K562 (cell line): ENCODE measurements around the gene TSPAN18. TPM values are rescaled to one million over a fixed set of nuclear protein-coding genes. Genes with fewer than 3 reads are reported as not detected.

ENCODE experiments used
- ATAC-seq: fragments of 200-7000 bp; cut with Tn5 transposase; 3 replicates; pipeline ENCODE4 v1.9.1; 2020; ENCODE audit warnings: moderate library complexity
- BruUV-seq: library from RNA; stranded (reverse); fragments of 400-500 nt; replicated peaks from 2 replicates; lab custom pipeline; 2021; lab: Mats Ljungman, UMichigan
- CTCF ChIA-PET: fragments of 300-600 bp; formaldehyde crosslinking; extraction: SDS; loops from one replicate; lab custom pipeline; 2021; ENCODE audit warnings: low intra/inter-chr PET ratio; lab: Yijun Ruan, JAX
- POLR2A ChIA-PET: fragments of 300-600, 350-650 bp; sonication (Branson Sonifier 250); formaldehyde crosslinking; extraction: SDS; loops from one replicate; lab custom pipeline; 2021; ENCODE audit warnings: antibody characterized with exemption, inconsistent platforms; lab: Yijun Ruan, JAX
- DNase-seq, 4 experiments: peaks; one replicate each; pipeline versions ENCODE4 v3.0.0 to v3.0.0-alpha.2; 2011 to 2018; ENCODE audit warnings: low spot score in 3 of 4, mixed read lengths in 3 of 4; ENCODE audit errors: extremely low read depth in 1 of 4
- FAIRE-seq: peaks from 2 replicates; lab custom pipeline; 2011; peaks lifted over from hg19 to GRCh38; lab: Jason Lieb, UNC
- H2AFZ ChIP-seq: 2 replicates; pipeline ENCODE4 v1.6.0; 2011; ENCODE audit warnings: low read depth, low read length, control low read depth, inconsistent platforms
- H3K27ac ChIP-seq: fragments of 200-600 bp; 3 replicates; pipeline ENCODE4 v1.8.0; 2011; ENCODE audit warnings: low read depth, mild to moderate bottlenecking, control low read depth, inconsistent platforms, low read length, moderate library complexity, mixed read lengths; ENCODE audit errors: extremely low read depth
- H3K27me3 ChIP-seq, 2 experiments: fragments of 300-600 bp in 1 of 2; 2 replicates in 1 of 2; 3 replicates in 1 of 2; pipeline versions ENCODE4 v1.6.0 to v1.8.0; 2011; ENCODE audit warnings: inconsistent platforms in 2 of 2, low read length in 2 of 2, mild to moderate bottlenecking in 1 of 2, mixed read lengths in 1 of 2, moderate library complexity in 1 of 2; ENCODE audit not compliant: control insufficient read depth in 2 of 2, insufficient read depth in 2 of 2
- H3K36me3 ChIP-seq: fragments of 300-600 bp; 3 replicates; pipeline ENCODE4 v1.8.0; 2011; ENCODE audit warnings: mild to moderate bottlenecking, low read length, inconsistent platforms; ENCODE audit not compliant: control insufficient read depth, insufficient read depth
- H3K4me1 ChIP-seq, 2 experiments: fragments of 200-600 bp in 1 of 2; replicated peaks in 1 of 2; 2 replicates in 1 of 2; 3 replicates in 1 of 2; pipeline versions ENCODE4 v1.5.1 to v1.8.0; 2011; ENCODE audit warnings: inconsistent platforms in 2 of 2, low read length in 2 of 2, mild to moderate bottlenecking in 1 of 2, mixed read lengths in 1 of 2, moderate library complexity in 1 of 2; ENCODE audit not compliant: control insufficient read depth in 2 of 2, insufficient read depth in 2 of 2
- H3K4me2 ChIP-seq: 2 replicates; pipeline ENCODE4 v1.6.1; 2011; ENCODE audit warnings: low read length, control low read depth, inconsistent platforms, mixed read lengths; ENCODE audit not compliant: insufficient read depth
- H3K4me3 ChIP-seq: fragments of 200-600 bp; sonication (generic), shearing (Covaris generic); 2 replicates; pipeline ENCODE4 v1.5.1; 2016; ENCODE audit warnings: control low read depth, inconsistent platforms
- H3K79me2 ChIP-seq: fragments of 200-600 bp; 3 replicates; pipeline ENCODE4 v1.8.0; 2011; ENCODE audit warnings: low read length, inconsistent platforms; ENCODE audit not compliant: control insufficient read depth, insufficient read depth
- H3K9ac ChIP-seq, 2 experiments: 2 replicates each; pipeline versions ENCODE4 v1.6.0 to v1.6.1; 2011; ENCODE audit warnings: low read depth in 2 of 2, low read length in 2 of 2, control low read depth in 1 of 2, inconsistent platforms in 1 of 2, mild to moderate bottlenecking in 1 of 2, mixed read lengths in 1 of 2; ENCODE audit not compliant: insufficient read depth in 1 of 2
- H3K9me1 ChIP-seq: one replicate; pipeline ENCODE4 v1.6.0; 2011; ENCODE audit warnings: inconsistent platforms, mild to moderate bottlenecking, low read length, moderate library complexity; ENCODE audit not compliant: control insufficient read depth, insufficient read depth
- H3K9me3 ChIP-seq: replicated peaks from 2 replicates; pipeline ENCODE4 v1.5.1; 2011; ENCODE audit warnings: low read depth, low read length, inconsistent platforms; ENCODE audit not compliant: control insufficient read depth, insufficient read depth
- H4K20me1 ChIP-seq: replicated peaks from 2 replicates; pipeline ENCODE4 v1.6.1; 2011; ENCODE audit warnings: low read length, inconsistent platforms, mixed read lengths; ENCODE audit not compliant: control insufficient read depth, insufficient read depth
- EWSR1 ChIP-seq: fragments of 450-650 bp; IDR thresholded peaks from 2 replicates; pipeline ENCODE4 v1.6.1; 2018; ENCODE audit warnings: borderline replicate concordance, mild to moderate bottlenecking, low read depth, moderate library complexity; ENCODE audit not compliant: partially characterized antibody
- FOSL1 ChIP-seq: fragments of 200-800 bp; sonication (Bioruptor generic); conservative IDR thresholded peaks from 2 replicates; pipeline ENCODE4 v1.6.1; 2016; ENCODE audit warnings: missing genetic modification characterization, missing compliant biosample characterization
- NFIX ChIP-seq: fragments of 250-450 bp; sonication (Bioruptor Pico); IDR thresholded peaks from 2 replicates; pipeline ENCODE4 v1.4.0; 2020; ENCODE audit warnings: low read depth, mild to moderate bottlenecking, moderate library complexity
- NRF1 ChIP-seq, 2 experiments: fragments of 450-650 bp; IDR thresholded peaks in 1 of 2; conservative IDR thresholded peaks in 1 of 2; 2 replicates each; pipeline ENCODE4 v1.6.1; 2014; ENCODE audit warnings: mild to moderate bottlenecking in 2 of 2
- TFE3 ChIP-seq: fragments of 450-650 bp; formaldehyde crosslinking; IDR thresholded peaks from 2 replicates; pipeline ENCODE4 v1.4.0; 2020; ENCODE audit warnings: mild to moderate bottlenecking, mixed read lengths
- ZHX1 ChIP-seq: fragments of 150-350 bp; conservative IDR thresholded peaks from 2 replicates; pipeline ENCODE4 v1.6.1; 2014; ENCODE audit warnings: low read length
- ZNF23 ChIP-seq: fragments of 250-450 bp; sonication (Bioruptor Pico); IDR thresholded peaks from 2 replicates; pipeline ENCODE4 v1.4.0; 2020; ENCODE audit warnings: mild to moderate bottlenecking
- ZNF561 ChIP-seq: fragments of 450-650 bp; formaldehyde crosslinking; conservative IDR thresholded peaks from 2 replicates; pipeline ENCODE4 v1.4.0; 2020; ENCODE audit warnings: mild to moderate bottlenecking, moderate library complexity
- WGBS: fragments of 100-300 bp; shearing (Covaris generic); methylation state at CpG from one replicate; pipeline ENCODE4 v1.1.6; 2016; ENCODE audit warnings: low coverage, mixed read lengths; ENCODE audit not compliant: insufficient coverage; ENCODE audit errors: missing lambda C conversion rate; 5-methylcytosine and 5-hydroxymethylcytosine counted together
- in situ Hi-C: fragments of 300-500 bp; cut with MboI; formaldehyde crosslinking; loops from 4 replicates; pipeline ENCODE4 v1.15.0; 2018; ENCODE audit warnings: inconsistent platforms, mixed read lengths
- intact Hi-C: fragments of 100-400 bp; cut with micrococcal nuclease; formaldehyde crosslinking; loops from 2 replicates; pipeline ENCODE4 v1.14.2; 2022
- polyA plus RNA-seq, 8 experiments: library from polyadenylated mRNA; depleted of rRNA in 4 of 8; stranded (reverse) in 5 of 8; unstranded in 3 of 8; fragments of >200 nt; fragmentation: Nextera tagmentation in 2 of 8; fragmentation: Illumina TruSeq in 1 of 8; extraction: Ambion mirVana in 2 of 8; extraction: Trizol in 1 of 8; gene quantifications; 2 replicates each; pipeline versions ENCODE4 v1.2.1 to v1.2.3, GENCODE V29; 2011 to 2014; ENCODE audit warnings: inconsistent platforms in 1 of 8, missing spikeins in 1 of 8
- total RNA-seq, 7 experiments: library from RNA; depleted of rRNA in 6 of 7; stranded (reverse); fragments of >200 nt in 6 of 7; fragmentation: Illumina TruSeq in 2 of 7; extraction: Trizol in 2 of 7; gene quantifications; 2 replicates each; pipeline versions ENCODE4 v1.2.1 to v1.2.3, GENCODE V29; 2011 to 2021; ENCODE audit warnings: low replicate concordance in 1 of 7
- TF ChIP-seq, protein P1 (sequence below): sonication (generic); formaldehyde crosslinking; IDR thresholded peaks from 2 replicates; pipeline ENCODE4 v1.5.0; 2020; ENCODE audit warnings: missing genetic modification reagents
- TF ChIP-seq, protein P2 (sequence below), 2 experiments: fragments of 450-650 bp; conservative IDR thresholded peaks; 2 replicates each; pipeline ENCODE4 v1.6.1; 2017; ENCODE audit warnings: mild to moderate bottlenecking in 2 of 2, moderate library complexity in 2 of 2

Gene TSPAN18
- total and polyA plus RNA-seq, 9 of the 15 experiments (the other 6 are each of a cell fraction or from before 2014, with no cell fraction given) = 0.17 to 0.35 (median 0.22) TPM; not detected in 4

DNA sequence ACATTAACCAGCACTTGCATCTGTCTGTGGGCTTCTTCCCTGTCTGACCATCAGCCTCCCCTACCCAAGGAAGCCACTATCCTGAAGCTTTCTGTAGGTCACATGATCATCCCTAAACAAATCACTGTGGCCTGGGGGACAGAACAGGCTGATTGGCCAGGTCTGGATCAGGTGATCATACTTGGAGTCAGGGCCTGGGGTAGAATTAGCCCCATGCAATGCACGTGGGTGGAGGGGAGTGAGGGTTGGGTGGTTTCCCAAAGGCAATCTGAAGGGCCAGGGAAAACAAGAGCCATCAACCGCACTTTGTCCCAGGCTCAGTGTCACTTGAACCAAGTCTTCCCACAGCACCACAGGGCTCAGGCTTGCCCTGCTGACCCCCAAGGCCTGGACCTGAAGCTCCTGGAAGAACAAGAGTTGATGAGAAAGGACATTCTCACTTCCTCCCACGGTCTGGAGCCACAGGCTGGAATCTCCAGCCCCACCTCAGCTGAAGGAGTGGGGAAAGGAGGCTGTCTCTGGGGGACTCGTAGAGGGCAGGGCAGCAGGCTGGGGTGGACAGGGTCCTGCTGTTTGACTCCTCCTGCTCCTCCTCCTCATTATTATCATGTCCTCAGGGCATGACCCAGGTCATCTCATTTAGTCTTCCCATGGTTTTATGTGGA is 31.5 kb upstream of the TSPAN18 start (continued):
- TF ChIP-seq ZHX1 = no peak
- TF ChIP-seq, protein P1, sequence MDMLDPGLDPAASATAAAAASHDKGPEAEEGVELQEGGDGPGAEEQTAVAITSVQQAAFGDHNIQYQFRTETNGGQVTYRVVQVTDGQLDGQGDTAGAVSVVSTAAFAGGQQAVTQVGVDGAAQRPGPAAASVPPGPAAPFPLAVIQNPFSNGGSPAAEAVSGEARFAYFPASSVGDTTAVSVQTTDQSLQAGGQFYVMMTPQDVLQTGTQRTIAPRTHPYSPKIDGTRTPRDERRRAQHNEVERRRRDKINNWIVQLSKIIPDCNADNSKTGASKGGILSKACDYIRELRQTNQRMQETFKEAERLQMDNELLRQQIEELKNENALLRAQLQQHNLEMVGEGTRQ = peak; percentile 71
- TF ChIP-seq, all 486 proteins: peak for 11

DNA sequence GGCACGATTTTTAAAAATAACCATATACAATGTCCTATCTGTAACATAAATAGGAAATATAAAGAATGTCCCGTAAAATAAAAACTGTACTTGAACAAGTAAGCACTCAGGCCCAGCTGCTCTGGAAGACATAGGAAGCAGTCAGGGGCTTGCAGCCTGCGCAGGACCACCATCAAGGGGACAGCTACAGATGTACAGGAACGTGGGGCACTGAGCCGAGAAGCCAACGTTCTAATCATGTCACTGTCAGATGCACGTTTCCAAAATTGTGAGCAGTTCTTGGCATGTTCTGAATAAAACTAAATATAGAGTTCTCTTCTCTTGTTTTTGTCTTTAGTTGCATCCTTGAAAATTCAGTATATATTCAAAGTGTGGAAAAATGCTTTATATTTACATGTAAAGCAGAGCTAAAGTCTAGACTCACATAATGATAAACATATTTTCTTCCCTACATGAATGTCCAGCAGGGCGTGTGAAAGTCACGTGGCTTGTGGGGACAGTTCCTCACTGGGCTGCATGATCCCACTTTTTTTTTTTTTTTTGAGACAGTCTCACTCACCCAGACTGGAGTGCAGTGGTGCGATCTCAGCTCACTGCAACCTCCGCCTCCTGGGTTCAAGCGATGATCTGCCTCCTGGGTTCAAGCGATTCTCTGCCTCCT is 28.4 kb upstream of the TSPAN18 start:
- POLR2A ChIA-PET = interaction anchor here (0.8 to 0.9 kb wide), 3 partner anchors 11 to 20 kb away, joined by 3 to 4 read pairs (median 3); no protein-coding TSS in a partner anchor
- WGBS = 8% methylated on average over 13 of the region's 13 CpGs
- H3K27me3 ChIP-seq = peaks cover 2 to 14% of the 10 kb centered on the region in 2 experiments; a peak in 3 of 5 replicates
- H3K36me3 ChIP-seq = no peaks in the 10 kb centered on the region
- ATAC-seq (peak; percentile 67), FAIRE-seq (no peak), DNase-seq (peak in 1 of 4 experiments; percentile 12)
- H3K4me2 ChIP-seq = no peak overlapping the region
- no peaks in the 10 kb centered on the region for H3K9me3 ChIP-seq
- no peak overlapping the region for H3K9ac ChIP-seq
- H2AFZ ChIP-seq = no peak overlapping the region
- H4K20me1 ChIP-seq = no peaks in the 10 kb centered on the region; the same call in 1 of the 2 replicates
- in situ Hi-C loops (no loop called here), intact Hi-C loops (loop anchor here (5.0 kb wide), 1 partner anchor 76 kb away; no protein-coding TSS in a partner anchor)
- H3K9me1 ChIP-seq = no peaks in the 10 kb centered on the region
- BruUV-seq = no TSS peak
- H3K4me1 ChIP-seq = no peaks in the 10 kb centered on the region; a peak in 2 of 5 replicates
- CTCF ChIA-PET = interaction anchor here (0.7 kb wide), 1 partner anchor 360 kb away, joined by 3 read pairs; no protein-coding TSS in a partner anchor
- no peaks in the 10 kb centered on the region for H3K79me2 ChIP-seq
- H3K4me3 ChIP-seq = no peak overlapping the region
- H3K27ac ChIP-seq = no peak overlapping the region
- TF ChIP-seq NFIX (CRISPR knock-in tag) (no peak), FOSL1 (no peak), ZNF561 (CRISPR knock-in tag) (no peak), EWSR1 (no peak), NRF1 (conservative IDR thresholded peaks at IDR 0.05 in 1 of 2, IDR thresholded peaks at IDR 0.05 in 1 of 2) (peak; percentile 66 to 75), TFE3 (CRISPR knock-in tag) (peak; percentile 56; the same call in 1 of the 2 replicates), ZNF23 (no peak)
- TF ChIP-seq, protein P2, sequence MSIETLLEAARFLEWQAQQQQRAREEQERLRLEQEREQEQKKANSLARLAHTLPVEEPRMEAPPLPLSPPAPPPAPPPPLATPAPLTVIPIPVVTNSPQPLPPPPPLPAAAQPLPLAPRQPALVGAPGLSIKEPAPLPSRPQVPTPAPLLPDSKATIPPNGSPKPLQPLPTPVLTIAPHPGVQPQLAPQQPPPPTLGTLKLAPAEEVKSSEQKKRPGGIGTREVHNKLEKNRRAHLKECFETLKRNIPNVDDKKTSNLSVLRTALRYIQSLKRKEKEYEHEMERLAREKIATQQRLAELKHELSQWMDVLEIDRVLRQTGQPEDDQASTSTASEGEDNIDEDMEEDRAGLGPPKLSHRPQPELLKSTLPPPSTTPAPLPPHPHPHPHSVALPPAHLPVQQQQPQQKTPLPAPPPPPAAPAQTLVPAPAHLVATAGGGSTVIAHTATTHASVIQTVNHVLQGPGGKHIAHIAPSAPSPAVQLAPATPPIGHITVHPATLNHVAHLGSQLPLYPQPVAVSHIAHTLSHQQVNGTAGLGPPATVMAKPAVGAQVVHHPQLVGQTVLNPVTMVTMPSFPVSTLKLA (conservative IDR thresholded peaks at IDR 0.05) = no peak
